Measurements from ENCODE around the gene ALLC. TPM values are rescaled to one million over a fixed set of nuclear protein-coding genes. Genes with fewer than 3 reads are reported as not detected.

Gene ALLC
- total and polyA plus RNA-seq, 2 experiments from 2014 or later, result not detected

GRCh38 chr2:3729055-3729448, 71.1 kb downstream of the ALLC start (continued):
- no peak for TF ChIP-seq ZNF462 (CRISPR knock-in tag; IDR thresholded peaks at IDR 0.05)
- no peak for TF ChIP-seq STAT1 (IDR thresholded peaks at IDR 0.05; ENCODE audit: unreplicated experiment)
- no peak for TF ChIP-seq NANOG (IDR thresholded peaks at IDR 0.05; ENCODE audit: borderline replicate concordance)
- TF ChIP-seq ZNF331 (CRISPR knock-in tag; IDR thresholded peaks at IDR 0.05; ENCODE audit: low read depth), result no peak
- TF ChIP-seq CREB1 (CRISPR knock-in tag; IDR thresholded peaks at IDR 0.05; ENCODE audit: low read depth), result no peak

DNA sequence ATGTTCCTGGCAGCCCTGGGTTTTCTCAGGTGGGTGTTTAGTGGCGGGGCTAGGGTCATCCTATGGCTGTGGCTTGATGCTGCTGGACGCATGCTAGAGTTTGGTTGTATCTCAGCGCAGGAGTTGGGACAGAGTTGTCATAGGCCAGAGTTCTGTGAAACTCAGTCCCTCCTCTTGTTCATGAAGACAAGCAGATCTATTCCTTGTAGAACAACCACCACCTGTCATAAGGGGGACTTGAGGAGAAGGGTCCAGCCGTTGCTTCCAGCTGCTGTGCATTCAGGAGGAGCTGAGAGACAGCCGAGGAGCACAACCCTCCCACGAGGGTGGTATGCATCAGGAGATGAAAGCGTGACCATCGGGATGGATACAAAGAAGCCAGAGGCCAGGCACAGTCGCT, 71.8 kb downstream of the ALLC start:
- no peaks in the 10 kb centered on the region for H3K27me3 ChIP-seq (ENCODE audit: insufficient read depth)
- no peaks in the 10 kb centered on the region for H3K79me2 ChIP-seq (replicated peaks; ENCODE audit: insufficient read depth)
- H3K4me1 ChIP-seq (ENCODE audit: insufficient read depth), result no peaks in the 10 kb centered on the region; the same call in 1 of the 2 replicates
- Mint-ChIP-seq H3K27ac (no peak overlapping the region), H3K4me3 (no peak overlapping the region), H3K36me3 (ENCODE audit: low read depth) (no peaks in the 10 kb centered on the region), H3K9me3 (peaks cover 78% of the 10 kb centered on the region), H3K27me3 (ENCODE audit: insufficient read depth, low read depth, poor library complexity) (peaks cover 3% of the 10 kb centered on the region), H3K4me1 (peaks cover 3% of the 10 kb centered on the region; the same call in 2 of the 3 replicates)
- no peak overlapping the region for H3K4me2 ChIP-seq
- H4K20me1 ChIP-seq (replicated peaks; ENCODE audit: insufficient read depth), result no peaks in the 10 kb centered on the region
- no peaks in the 10 kb centered on the region for H3K9me2 ChIP-seq (ENCODE audit: insufficient read depth)
- no peak overlapping the region for H3K27ac ChIP-seq (ENCODE audit: low read depth)
- no peaks in the 10 kb centered on the region for H3F3A ChIP-seq (replicated peaks; ENCODE audit: low read depth)
- no peak overlapping the region for H3K4me3 ChIP-seq
- DNase-seq (ENCODE audit: low spot score) (no peak), ATAC-seq (no peak)
- no peaks in the 10 kb centered on the region for H3K36me3 ChIP-seq (ENCODE audit: insufficient read depth)
- H2AFZ ChIP-seq, result no peak overlapping the region
- TF ChIP-seq EZH2 (IDR thresholded peaks at IDR 0.05; ENCODE audit: low read depth, unreplicated experiment) (no peak), CREB1 (CRISPR knock-in tag; IDR thresholded peaks at IDR 0.05; ENCODE audit: low read depth) (no peak), STAT1 (IDR thresholded peaks at IDR 0.05; ENCODE audit: unreplicated experiment) (no peak), JUNB (IDR thresholded peaks at IDR 0.05; ENCODE audit: unreplicated experiment) (no peak), ZNF462 (CRISPR knock-in tag; IDR thresholded peaks at IDR 0.05) (no peak)

Measured in GM23338 (cell line).